AG04450 (cell line): Measurements from ENCODE around the gene GALNT9. TPM values are rescaled to one million over a fixed set of nuclear protein-coding genes. Genes with fewer than 3 reads are reported as not detected.
"Not testable (repeated sequence)": the region's sequence is repeated elsewhere in the genome, so short reads cannot be mapped to it uniquely, and the experiment has no call there.

Experiments
- CTCF ChIA-PET: fragments of 300-600, 350-600 bp; formaldehyde crosslinking; extraction: SDS; loops from one replicate; lab custom pipeline; 2022; ENCODE audit warnings: antibody characterized with exemption, inconsistent platforms; lab: Charles Lee
- POLR2A ChIA-PET: fragments of 350-600 bp; formaldehyde crosslinking; extraction: SDS; loops from one replicate; lab custom pipeline; 2021; ENCODE audit warnings: antibody characterized with exemption, inconsistent platforms; lab: Yijun Ruan, JAX
- DNase-seq: peaks from one replicate; pipeline ENCODE4 v3.0.0-alpha.2; 2011; ENCODE audit warnings: low read depth, low spot score
- H3K27ac ChIP-seq: one replicate; pipeline ENCODE4 v1.5.1; 2012; ENCODE audit warnings: low read depth, low read length, control low read depth
- H3K27me3 ChIP-seq: one replicate; pipeline ENCODE4 v1.6.0; 2012; ENCODE audit warnings: low read length; ENCODE audit not compliant: control insufficient read depth, insufficient read depth
- H3K4me3 ChIP-seq: 2 replicates; pipeline ENCODE4 v1.5.1; 2011; ENCODE audit warnings: mild to moderate bottlenecking, low read depth, low read length, control low read depth
- H3K9me3 ChIP-seq: 2 replicates; pipeline ENCODE4 v1.5.1; 2012; ENCODE audit warnings: low read length; ENCODE audit not compliant: control insufficient read depth, insufficient read depth
- polyA plus RNA-seq: library from polyadenylated mRNA; depleted of rRNA; stranded (reverse); fragments of >200 nt; gene quantifications from 2 replicates; pipeline ENCODE4 v1.2.3, GENCODE V29; 2011
- TF ChIP-seq, protein P1 (sequence below): IDR thresholded peaks from 2 replicates; pipeline ENCODE4 v1.5.1; 2011; ENCODE audit warnings: low read depth, low read length, control low read depth, inconsistent platforms

Gene GALNT9
- polyA plus RNA-seq, 1 experiment = not detected

DNA sequence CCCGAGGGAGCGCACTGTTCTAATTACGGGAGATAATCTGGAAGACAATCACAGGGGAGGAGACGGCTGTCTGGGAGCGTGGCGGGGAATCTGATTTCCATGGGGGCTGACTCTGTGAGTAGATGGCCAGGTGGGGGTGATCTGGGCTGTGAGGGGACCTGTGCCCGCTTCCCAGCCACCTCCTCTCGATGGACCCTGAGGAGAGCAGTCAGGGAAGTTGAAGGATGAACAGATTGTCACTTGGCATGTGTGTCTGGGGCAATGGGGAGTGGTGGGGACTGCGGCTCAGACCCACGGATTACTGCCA lies 22.6 kb downstream of the GALNT9 start:
- Histone ChIP-seq H3K27ac (no peak overlapping the region), H3K4me3 (no peak overlapping the region), H3K27me3 (no peaks in the 10 kb centered on the region), H3K9me3 (peaks cover 75% of the 10 kb centered on the region)
- TF ChIP-seq, protein P1, sequence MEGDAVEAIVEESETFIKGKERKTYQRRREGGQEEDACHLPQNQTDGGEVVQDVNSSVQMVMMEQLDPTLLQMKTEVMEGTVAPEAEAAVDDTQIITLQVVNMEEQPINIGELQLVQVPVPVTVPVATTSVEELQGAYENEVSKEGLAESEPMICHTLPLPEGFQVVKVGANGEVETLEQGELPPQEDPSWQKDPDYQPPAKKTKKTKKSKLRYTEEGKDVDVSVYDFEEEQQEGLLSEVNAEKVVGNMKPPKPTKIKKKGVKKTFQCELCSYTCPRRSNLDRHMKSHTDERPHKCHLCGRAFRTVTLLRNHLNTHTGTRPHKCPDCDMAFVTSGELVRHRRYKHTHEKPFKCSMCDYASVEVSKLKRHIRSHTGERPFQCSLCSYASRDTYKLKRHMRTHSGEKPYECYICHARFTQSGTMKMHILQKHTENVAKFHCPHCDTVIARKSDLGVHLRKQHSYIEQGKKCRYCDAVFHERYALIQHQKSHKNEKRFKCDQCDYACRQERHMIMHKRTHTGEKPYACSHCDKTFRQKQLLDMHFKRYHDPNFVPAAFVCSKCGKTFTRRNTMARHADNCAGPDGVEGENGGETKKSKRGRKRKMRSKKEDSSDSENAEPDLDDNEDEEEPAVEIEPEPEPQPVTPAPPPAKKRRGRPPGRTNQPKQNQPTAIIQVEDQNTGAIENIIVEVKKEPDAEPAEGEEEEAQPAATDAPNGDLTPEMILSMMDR = no peak
- DNase-seq = no peak
- POLR2A ChIA-PET = no interaction called here
- CTCF ChIA-PET = no interaction called here

DNA sequence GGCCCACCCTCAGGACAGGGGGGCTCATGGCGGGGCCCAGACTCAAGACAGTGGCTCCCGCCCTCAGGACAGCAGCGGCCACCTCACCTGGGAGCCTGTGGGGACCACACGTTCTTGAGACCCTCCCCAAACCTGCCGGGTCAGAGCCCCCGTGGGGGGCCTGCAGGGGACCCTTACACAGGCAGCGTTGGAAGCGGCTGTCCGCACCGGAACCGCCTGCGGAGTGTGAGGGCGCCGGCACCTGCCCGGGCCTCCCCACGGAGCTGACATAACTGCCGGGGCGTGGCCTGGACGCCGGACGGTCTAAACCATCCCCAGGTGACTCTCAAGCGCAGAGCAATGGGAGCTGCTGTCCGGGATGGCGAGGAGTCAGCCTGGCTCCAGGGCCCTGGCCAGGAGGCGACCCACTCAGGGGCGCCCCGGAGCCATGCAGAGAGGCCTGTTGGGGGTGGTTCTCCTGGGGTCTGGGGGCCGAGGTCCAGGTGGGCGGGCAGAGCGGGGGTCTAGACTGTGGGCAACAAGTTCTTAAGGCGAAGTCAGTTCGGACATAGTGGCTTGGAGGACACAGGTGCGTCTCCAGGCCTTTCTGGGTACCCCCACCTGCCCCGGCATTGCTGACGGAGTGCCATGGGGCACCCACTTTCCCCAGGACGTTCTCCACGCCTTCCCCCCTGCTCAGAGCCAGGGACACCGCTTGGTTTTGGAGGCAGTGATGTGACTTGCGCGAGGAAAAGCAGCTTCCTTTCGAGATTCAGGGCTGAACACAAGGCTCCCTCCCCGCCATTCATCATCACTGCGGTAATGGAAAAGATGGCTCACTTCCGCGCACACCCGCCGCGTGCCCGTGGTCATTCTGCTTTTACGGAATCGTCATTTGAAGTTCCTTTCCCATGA lies 23.2 kb downstream of the GALNT9 start:
- Histone ChIP-seq H3K4me3 (no peak overlapping the region), H3K27ac (no peak overlapping the region), H3K9me3 (peaks cover 74% of the 10 kb centered on the region), H3K27me3 (no peaks in the 10 kb centered on the region)
- TF ChIP-seq, protein P1 = no peak
- ChIA-PET CTCF (no interaction called here), POLR2A (no interaction called here)
- DNase-seq = no peak

DNA sequence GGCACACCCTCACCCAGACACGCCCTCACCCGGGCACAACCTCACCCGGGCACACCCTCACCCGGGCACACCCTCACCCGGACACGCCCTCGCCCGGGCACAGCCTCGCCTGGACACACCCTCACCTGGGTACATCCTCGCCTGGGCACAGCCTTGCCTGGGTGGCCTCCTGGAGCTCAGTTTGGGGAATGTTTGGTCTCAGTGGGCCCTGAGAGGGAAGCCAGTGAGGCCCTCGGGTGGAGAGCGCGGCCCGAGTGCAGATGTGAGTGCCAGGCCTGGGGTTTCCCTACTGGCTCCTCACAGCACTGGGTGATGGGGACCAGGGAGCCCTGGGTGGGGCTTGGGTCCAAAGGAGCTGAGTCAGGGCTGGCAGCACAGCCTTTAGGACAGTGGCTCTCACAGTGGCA lies 23.8 kb downstream of the GALNT9 start:
- Histone ChIP-seq H3K27ac (no peak overlapping the region), H3K4me3 (no peak overlapping the region), H3K9me3 (peaks cover 68% of the 10 kb centered on the region), H3K27me3 (no peaks in the 10 kb centered on the region)
- ChIA-PET CTCF (no interaction called here), POLR2A (no interaction called here)
- DNase-seq = no peak
- TF ChIP-seq, protein P1 = no peak

DNA sequence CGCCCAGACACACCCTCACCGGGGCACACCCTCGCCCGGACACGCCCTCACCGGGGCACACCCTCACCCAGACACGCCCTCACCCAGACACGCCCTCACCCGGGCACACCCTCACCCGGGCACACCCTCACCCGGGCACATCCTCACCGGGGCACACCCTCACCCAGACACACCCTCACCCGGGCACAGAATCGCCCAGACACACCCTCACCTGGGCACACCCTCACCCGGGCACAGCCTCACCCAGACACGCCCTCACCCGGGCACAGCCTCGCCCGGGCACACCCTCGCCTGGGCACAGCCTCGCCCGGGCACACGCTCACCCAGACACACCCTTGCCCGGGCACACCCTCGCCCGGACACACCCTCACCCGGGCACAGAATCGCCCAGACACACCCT lies 24.5 kb downstream of the GALNT9 start:
- CTCF ChIA-PET, H3K27ac ChIP-seq, H3K27me3 ChIP-seq, DNase-seq, H3K4me3 ChIP-seq, POLR2A ChIA-PET: not testable (repeated sequence)
- H3K9me3 ChIP-seq = peaks cover 61% of the 10 kb centered on the region

DNA sequence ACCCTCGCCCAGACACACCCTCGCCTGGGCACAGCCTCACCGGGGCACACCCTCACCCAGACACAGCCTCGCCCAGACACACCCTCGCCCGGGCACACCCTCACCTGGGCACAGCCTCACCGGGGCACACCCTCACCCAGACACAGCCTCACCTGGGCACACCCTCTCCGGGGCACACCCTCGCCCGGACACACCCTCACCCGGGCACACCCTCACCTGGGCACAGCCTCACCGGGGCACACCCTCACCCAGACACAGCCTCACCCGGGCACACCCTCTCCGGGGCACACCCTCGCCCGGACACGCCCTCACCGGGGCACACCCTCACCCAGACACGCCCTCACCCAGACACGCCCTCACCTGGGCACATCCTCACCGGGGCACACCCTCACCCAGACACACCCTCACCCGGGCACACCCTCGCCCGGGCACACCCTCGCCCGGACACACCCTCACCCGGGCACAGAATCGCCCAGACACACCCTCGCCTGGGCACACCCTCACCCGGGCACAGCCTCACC lies 25.5 kb downstream of the GALNT9 start:
- DNase-seq, H3K27ac ChIP-seq, CTCF ChIA-PET, POLR2A ChIA-PET, H3K4me3 ChIP-seq, H3K27me3 ChIP-seq: not testable (repeated sequence)
- peaks cover 51% of the 10 kb centered on the region for H3K9me3 ChIP-seq
